GM21576 (cell line): ENCODE results near the gene ENPP5.

Source experiments
- ATAC-seq: cut with Tn5 transposase; IDR thresholded peaks from one replicate; pipeline ENCODE4 v1.9.1; 2021; ENCODE audit warnings: mild to moderate bottlenecking, moderate library complexity; ENCODE audit not compliant: unreplicated experiment

The ENPP5 gene, protein sequence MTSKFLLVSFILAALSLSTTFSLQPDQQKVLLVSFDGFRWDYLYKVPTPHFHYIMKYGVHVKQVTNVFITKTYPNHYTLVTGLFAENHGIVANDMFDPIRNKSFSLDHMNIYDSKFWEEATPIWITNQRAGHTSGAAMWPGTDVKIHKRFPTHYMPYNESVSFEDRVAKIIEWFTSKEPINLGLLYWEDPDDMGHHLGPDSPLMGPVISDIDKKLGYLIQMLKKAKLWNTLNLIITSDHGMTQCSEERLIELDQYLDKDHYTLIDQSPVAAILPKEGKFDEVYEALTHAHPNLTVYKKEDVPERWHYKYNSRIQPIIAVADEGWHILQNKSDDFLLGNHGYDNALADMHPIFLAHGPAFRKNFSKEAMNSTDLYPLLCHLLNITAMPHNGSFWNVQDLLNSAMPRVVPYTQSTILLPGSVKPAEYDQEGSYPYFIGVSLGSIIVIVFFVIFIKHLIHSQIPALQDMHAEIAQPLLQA

DNA sequence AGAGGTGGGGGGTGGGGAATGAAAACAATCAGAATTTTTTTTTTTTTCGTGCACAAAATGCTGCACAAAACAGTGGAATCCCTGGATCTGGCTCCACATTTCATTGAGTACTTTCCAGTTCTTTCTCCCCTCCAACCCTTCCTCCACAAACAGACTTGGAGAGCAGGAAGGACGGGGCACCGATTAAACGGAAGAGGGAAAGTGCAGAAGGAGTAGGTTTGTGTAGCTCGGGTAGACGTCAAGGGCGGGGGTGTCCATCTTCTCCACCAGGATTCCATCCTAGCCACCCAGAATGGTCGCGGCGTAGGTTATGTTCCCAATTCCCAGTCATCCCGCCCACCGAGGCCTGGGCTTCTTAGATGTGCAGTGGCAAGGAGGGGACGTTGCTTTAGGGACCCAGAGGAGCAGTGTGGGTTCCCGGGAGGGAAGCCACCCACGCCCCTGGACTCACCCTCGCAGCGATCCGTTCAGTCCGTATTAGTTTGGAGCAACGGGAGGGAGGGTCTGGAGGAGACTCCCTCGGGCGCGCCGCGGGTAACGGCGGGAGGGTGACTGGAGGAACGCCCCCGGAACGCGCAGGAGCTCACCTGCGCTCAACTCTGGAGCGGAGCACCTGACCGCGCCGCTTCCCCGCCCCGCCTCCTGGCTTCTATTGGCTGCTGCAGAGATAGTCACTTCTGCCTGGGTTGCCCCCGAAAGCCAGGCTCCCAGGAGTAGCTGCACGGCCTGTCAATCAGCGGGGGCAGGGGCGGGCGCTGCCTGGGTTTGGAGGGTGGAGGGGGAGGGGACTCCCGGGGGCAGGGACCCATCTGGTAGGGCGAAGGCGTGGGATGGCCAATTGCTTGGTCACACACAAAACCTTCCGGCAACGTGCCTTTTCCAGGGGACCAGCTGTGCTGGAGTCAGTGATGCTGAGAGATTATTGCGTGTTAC, at the start of gene ENPP5:
Gene ENPP5 (minus strand): TSS at position 624 of the 933 bp plus-strand sequence. CDS start 2,718 bp downstream, outside the sequence.
- peak; percentile 91 for ATAC-seq

DNA sequence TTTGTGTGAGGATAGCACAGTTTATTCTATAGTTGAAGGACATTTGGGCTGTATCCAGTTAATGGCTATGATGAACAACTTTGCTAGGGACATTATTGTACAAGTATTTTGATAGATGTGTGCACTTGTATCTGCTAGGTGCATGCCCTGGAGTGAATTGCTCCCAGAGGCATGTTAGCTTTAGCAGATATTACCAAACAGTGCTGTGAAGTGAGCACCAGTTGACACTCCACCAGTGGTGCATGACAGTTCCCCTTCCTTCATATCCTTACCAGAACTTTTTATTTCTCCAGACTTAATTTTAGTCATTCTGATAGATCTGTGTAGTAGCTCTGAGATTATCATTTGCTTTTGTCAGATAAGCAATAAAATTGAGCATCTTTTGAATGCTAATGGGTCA, 48.9 kb upstream of the ENPP5 start:
- no peak for ATAC-seq

DNA sequence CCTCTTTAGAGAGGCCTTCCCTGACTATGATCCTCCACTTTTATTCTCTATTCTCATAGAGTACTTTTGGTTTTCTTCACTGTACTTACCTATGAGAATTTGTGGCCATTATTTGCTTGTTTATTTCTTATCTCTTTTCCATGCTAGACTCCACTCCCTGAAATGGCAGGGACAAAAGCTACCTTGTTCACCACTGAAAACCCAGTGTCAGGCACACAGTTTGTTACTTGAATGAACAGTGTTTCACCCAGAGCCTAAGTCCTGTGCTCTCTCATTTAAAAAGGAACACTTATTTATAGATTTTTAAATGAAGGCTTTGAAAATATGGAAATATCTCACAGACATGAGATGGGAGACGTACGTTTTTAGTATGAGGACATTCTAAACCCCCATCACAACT, 47.7 kb upstream of the ENPP5 start:
- no peak for ATAC-seq

DNA sequence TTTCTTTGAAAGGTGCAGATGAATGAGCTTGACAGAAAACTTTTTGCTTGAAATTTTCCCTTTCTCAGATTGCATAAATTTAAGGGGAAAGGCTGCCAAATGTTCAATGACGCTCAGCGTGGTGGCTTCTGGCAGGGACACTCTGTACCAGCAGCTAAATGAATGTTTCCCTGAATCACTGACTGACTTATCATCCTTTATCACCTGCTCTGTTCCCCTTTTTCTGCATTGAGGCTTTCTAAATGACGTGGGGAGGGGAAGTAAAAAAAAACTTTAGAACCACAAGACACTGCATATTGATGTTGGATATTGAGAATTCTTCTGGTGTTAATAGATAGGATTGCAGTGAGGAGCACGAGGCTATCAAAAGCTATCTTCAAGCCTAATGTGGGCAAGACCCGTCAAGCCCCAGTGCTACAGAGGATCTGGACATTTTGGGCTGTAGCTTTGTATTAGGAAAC, 46.9 kb upstream of the ENPP5 start:
- peak; percentile 60 for ATAC-seq

DNA sequence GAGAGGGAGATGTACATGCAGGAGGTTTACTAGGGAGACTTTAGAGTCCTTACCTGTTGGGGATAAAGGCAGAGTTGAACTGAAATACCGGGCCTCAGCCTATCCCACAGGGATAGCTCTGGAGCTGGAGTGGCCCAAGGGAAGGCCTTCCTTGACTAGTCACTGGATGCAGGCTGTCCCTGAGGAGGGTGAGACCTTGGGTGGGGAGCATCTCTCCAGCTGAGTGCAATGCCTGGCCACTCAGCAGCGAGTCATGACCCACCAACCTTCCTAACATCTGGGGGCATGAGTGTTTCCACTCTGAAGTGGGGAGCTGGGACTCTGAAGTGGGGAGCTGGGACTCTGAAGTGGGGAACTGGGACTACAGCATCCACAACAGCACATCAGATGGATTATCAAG, 46.1 kb upstream of the ENPP5 start:
- no peak for ATAC-seq

DNA sequence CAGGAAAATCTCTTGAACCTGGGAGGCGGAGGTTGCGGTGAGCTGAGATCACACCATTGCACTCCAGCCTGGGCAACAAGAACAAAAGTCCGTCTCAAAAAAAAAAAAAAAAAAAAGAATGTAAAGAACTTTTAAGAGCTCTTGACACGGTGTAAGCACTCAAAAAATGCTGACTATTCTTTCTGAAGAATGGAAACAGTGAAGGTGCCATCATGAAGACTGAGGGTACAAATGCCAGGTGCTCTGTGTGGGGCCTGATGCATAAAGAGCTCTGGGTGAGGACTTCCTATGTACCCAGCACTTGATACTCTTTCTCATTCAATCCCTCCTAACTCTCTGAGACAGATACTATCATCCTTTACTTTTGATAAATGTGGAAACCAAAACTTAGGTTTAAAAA, 45.0 kb upstream of the ENPP5 start:
- no peak for ATAC-seq

DNA sequence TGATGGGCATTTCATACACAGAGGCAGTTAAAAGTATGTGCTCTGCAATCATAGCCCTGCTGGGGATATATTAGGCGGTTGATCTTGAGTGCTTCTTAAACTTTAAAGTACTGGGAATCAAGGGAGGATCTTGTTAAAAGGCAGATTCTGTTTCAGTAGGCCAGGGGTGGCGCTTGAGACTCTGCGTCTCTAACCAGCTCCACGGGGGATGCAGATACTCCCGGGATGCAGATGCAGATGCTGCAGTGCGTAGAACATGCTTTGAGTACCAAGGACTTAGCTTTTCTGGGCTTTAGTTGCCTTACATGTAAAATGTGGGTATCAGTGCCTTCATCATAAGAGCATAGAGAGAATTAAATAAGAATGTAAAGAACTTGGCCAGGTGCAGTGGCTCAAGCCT, 44.4 kb upstream of the ENPP5 start:
- ATAC-seq: no peak

DNA sequence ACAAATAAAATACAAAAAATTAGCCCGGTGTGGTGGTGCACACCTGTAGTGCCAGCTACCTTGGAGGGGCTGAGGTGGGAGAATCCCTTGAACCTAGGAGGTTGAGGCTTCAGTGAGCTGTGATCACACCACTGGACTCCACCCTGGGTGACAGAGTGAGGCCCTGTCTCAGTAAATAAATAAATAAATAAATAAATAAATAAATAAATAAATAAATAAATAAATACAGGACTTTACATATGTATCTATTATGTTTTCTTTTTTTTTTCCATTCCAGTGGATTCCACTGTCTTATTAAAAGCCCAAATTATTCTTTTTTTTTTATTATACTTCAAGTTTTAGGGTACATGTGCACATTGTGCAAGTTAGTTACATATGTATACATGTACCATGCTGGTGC, 41.1 kb upstream of the ENPP5 start:
- no peak for ATAC-seq

DNA sequence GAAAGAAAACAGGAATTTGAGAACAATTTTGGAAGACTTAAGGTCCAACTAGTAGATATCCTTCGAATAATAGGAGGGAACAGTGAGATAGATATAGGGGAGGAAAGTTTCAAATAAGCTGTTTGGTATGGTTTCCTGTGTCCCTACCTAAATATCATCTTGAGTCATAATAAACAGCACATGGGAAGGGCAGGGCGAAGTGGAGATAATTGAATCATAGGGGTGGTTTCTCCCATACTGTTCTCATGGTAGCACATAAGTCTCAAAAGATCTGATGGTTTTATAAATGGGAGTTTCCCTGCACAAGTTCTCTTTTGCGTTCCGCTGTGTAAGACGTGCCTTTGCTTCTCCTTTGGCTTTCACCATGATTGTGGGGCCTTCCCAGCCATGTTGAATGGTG, 39.5 kb upstream of the ENPP5 start:
- no peak for ATAC-seq

DNA sequence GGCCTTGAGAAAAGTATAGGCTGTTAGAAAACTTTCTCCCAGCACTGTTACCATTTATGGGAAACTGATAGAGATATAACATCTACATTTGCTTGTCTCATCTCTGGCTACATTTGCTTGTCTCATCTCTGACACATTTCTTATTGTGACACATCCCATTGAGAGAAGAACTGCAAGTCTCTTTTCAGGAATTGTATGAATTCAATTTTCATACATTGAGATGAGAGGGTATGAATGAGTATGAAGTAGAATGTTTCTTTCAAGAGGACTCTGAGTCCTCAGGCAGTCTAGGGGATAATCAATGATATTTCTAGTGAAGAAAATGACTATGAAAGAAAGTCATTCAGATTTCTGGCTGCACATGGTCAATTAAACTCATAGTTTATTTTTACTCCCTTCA, 37.5 kb upstream of the ENPP5 start:
- ATAC-seq: no peak

DNA sequence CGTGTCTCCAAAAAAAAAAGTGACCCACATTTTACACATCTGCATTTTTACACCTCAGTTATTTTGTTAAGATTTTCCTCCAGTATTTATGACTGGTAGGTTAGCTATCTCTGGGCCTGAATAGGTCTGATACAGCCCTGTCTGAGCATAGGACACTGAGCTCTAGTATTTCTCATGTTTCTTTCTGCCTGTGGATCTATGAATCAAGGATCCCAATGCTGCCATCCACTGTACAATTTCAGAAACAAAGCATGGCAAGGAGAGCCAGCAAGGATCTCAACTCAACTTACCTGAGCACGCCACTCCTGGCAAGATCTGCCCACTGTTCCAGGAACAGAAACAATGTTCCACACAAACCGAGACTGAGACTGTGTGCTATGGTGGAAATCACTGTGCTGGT, 36.4 kb upstream of the ENPP5 start:
- no peak for ATAC-seq

DNA sequence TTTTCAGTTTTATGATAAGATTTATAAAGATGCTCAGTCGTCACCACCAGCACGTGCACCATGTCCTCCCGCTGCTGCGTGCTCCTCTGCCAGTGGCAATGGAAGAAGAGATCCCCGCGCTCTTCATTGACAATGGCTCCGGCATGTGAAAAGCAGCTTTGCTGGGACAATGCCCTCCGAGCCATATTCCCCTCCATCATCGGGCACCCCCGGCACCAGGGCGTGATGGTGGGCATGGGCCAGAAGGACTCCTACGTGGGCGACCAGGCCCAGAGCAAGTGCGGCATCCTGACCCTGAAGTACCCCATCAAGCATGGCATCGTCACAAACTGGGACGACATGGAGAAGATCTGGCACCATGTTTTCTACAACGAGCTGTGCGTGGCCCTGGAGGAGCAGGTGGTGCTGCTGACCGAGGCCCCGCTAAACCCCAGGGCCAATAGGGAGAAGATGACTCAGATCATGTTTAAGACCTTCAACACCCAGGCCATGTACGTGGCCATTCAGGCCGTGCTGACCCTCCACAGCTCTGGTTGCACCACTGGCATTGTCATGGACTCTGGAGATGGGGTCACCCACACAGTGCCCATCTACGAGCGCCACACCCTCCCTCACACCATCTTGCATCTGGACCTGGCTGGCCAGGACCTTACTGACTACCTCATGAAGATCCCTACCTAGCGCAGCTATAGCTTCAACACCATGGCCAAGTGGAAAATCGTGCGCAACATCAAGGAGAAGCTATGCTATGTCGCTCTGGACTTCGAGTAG, 34.3 kb upstream of the ENPP5 start:
- no peak for ATAC-seq

DNA sequence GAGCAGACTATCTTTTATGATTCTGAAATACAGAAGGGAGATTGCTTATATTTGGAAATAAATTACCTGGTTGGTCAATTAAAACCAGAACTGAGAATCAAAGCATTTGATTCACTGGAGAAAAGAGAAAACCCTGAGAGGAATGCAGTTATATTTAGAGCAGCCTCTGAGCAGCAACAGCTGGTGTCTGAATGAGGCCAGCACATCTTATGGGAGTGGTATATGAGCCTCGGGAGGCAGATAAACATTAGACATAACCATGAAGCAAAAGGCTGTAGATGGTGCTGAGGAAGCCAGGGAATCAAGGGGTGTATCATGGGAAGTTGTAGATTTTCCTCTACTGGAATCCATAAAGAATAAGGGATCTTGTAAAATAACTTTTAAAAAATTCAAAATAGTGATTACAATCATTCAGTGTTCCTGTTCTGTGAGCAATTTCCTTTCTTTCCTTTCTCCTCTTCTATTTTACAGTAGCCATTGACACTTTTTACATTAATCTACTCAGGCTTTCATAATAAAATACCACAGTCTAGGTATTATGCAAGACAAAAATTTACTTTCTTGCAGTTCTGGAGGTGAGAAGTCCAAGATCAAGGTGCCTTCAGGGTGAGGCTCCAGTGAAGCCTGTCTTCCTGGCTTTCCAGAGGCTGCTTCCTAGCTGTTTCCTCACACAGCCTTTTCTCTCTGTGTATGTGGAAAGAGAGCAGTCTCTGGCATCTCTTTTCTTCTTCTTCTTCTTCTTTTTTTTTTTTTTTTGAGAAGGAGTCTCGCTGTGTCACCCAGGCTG, 32.8 kb upstream of the ENPP5 start:
- ATAC-seq: no peak

DNA sequence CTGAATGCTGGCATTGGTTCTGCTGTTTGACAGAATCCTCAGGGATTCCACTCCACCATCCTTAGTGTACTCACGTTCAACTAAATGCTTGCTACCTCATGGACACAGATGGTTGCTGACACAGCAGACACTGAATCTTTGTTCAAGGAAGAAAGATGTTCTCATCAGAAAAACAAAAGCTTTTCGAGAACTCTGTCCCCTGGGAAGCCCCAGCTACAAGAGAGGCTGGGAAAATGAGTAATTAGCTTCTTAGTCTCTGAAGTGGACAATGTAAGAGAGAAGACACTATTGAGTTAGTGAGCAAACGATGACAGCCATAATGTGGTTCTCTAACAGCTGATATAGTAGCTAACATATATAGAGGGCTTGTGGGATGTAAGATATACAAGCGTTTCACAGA, 30.9 kb upstream of the ENPP5 start:
- ATAC-seq: no peak

DNA sequence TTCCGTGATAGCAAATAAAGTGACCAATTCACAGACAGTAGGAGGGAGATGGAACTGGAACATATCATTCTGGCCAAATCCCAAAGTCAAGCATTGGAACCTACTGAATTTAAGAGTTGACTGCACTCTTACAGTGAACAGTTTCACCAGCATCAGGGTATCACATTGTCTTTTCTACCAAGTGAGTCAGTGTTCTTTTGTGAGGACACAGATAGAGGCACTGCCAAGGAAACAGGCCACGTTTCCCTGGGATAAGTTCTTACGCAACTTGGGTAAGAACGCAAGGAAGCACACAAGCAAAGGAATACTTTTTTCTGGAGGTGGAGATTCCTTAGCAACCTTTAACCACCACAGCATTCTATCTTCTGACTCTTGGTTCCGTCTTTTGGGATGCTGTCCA, 28.6 kb upstream of the ENPP5 start:
- ATAC-seq: no peak

DNA sequence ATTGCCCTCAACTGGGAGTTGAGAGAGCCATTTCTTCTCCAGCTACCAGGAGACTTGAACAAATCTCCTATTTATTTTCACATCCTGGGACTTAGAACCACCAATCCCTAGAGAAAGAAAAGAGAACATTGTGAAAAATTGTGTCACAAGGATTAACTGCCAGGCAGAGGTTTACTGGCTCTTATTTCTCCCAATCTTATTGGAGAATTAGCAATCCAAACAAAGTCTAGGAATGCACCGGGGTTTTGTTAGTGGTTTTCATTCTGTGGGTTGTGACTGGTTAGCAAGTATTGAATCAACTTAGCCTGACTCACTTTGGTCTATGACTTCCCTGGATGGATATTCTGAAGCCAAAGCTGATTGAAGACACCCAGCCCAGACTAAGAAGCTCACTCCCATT, 21.2 kb upstream of the ENPP5 start:
- ATAC-seq: no peak

DNA sequence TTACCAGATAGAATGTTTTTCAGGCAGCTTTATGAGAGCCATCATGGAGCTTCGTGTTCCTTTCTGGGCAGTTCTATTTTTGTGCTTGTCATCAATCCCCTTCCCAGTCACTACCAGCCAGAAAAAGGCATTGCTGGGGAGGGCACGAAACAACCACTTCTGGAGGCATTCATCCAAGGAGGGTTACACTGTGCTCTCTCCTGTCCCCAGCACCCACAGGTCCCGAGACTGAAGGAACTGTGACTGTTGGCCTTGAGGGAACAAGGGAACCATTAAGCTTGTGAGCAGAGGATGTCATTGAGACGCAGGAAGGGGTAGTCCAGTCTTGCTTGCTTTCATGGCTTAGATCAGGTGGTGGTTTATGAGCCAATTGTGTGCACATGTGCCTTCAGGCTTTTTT, 20.1 kb upstream of the ENPP5 start:
- no peak for ATAC-seq

DNA sequence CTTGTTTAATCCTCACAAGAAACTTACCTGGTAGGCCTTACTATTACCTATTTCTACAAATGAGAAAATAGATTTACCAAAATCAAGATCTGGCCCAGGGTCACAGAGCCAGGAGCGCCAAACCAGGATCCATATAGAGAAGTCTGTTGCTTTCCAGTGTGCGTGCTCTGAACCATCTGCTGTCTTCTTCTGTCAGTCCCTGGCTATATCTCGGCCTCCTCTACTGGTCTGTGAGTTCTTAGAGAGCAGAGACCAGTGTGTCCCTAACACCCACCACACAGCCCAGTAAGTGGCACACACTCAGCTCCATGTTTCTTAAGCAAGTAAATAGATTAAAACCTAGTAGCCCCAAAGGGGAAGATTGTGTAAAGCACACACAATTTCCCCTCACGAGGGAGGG, 18.9 kb upstream of the ENPP5 start:
- ATAC-seq: no peak

DNA sequence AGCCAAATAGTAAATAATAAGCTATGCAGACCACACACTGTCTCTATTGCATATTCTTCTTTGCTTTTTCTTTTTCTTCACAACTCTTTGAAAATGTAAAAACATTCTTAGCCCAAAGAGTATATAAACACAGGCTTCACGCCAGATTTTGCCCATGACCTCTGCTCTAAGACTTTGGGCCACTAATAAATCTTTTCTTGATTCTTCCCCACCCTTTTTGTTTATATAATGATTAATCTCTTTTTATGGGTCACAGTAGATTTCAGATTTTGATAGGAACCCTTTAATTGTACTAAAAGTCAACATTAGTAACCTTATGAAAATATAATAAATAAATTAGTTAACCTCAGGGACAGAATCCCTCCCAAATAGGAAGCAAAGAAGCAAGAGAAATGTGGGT, 15.8 kb upstream of the ENPP5 start:
- ATAC-seq: no peak

DNA sequence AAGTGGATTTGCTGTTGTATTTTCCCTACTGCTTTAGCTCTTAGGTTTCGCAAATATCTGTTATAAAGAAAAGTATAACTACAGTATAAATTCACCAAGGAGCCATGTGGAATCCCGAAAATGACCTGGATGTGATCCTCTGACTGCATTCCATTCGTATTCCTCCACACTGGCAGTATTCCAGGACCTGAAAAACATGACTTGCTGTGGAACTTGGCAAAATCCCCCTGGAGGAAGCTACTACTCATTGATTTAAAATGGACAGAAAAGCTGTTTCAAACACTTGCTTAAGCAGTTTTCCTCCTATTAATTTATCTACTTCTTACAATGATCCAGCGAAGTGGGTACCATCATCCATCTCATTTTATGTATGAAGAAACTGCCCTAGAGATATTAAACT, 13.3 kb upstream of the ENPP5 start:
- ATAC-seq: no peak
